ENCODE measurements around the gene HOXC13.

DNA sequence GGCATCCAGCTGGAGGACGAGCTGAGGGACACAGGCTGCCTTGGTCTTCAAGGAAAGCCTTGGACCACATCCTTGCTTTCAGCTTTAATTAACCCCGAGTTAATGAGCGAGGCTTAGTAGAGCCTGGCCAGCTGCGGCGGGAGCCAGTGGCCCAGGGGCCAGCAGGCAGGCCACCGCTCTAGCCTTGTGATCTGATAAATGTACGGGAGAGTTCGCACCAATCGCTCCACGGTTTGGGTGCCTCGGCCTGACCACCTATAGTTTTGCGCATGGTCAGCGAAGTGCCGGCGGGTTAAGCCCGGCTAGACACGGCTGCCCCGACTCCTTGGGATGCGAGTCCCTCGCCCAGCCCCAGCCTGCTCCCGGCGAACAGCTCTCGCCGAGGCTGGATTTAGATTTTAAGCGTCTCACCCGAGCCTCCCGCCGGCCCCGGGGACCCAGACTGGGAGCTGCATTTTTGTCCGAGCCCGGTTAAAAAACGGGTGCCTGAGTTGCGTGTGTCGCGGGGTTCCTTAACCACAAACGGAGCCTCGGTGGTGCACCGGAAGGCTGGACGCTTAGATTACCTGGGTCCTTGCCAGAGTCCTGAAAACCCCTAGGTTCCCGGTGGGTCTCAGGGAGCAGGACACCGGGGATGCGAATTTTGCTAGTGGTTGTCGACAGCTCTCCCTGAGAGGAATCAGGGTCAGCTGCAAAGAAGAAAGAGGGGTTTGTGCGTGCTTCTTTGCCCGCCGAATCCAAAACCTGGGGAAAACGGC lies 13.1 kb downstream of the HOXC13 start:
- TF ChIP-seq EZH2phosphoT487 (IDR thresholded peaks at IDR 0.05; ENCODE audit: borderline replicate concordance, low read depth, low read length), result peak; percentile 75; the same call in 1 of the 2 replicates
- TF ChIP-seq, protein P1, sequence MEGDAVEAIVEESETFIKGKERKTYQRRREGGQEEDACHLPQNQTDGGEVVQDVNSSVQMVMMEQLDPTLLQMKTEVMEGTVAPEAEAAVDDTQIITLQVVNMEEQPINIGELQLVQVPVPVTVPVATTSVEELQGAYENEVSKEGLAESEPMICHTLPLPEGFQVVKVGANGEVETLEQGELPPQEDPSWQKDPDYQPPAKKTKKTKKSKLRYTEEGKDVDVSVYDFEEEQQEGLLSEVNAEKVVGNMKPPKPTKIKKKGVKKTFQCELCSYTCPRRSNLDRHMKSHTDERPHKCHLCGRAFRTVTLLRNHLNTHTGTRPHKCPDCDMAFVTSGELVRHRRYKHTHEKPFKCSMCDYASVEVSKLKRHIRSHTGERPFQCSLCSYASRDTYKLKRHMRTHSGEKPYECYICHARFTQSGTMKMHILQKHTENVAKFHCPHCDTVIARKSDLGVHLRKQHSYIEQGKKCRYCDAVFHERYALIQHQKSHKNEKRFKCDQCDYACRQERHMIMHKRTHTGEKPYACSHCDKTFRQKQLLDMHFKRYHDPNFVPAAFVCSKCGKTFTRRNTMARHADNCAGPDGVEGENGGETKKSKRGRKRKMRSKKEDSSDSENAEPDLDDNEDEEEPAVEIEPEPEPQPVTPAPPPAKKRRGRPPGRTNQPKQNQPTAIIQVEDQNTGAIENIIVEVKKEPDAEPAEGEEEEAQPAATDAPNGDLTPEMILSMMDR (conservative IDR thresholded peaks at IDR 0.05; ENCODE audit: low read length), result no peak
